ENCODE results near the gene KCNT2. TPM values are rescaled to one million over a fixed set of nuclear protein-coding genes. Genes with fewer than 3 reads are reported as not detected.

The KCNT2 gene
- total RNA-seq, 1 donor from 2014 or later: 5.9 TPM

GRCh38 chr1:196577386-196577785 lies 30.9 kb downstream of the KCNT2 start:
- Histone ChIP-seq H3K9ac (ENCODE audit: low read length) (no peak overlapping the region), H3K4me1 (ENCODE audit: insufficient read depth, low read length) (no peaks in the 10 kb centered on the region), H3K36me3 (ENCODE audit: insufficient read depth, low read length) (no peaks in the 10 kb centered on the region), H3K27ac (ENCODE audit: low read depth, low read length) (no peak overlapping the region), H4K20me1 (ENCODE audit: insufficient read depth, low read length) (no peaks in the 10 kb centered on the region), H3K9me3 (ENCODE audit: insufficient read depth, low read depth, low read length) (no peaks in the 10 kb centered on the region), H2AFZ (ENCODE audit: low read depth, low read length) (no peak overlapping the region), H3K79me2 (ENCODE audit: insufficient read depth, low read length) (no peaks in the 10 kb centered on the region), H3K4me3 (ENCODE audit: insufficient read depth, low read depth, low read length) (no peak overlapping the region), H3K27me3 (ENCODE audit: insufficient read depth, low read length) (no peaks in the 10 kb centered on the region), H3K4me2 (ENCODE audit: low read length) (no peak overlapping the region)
- DNase-seq (ENCODE audit: low read depth): no peak
- Mint-ChIP-seq H3K36me3 (ENCODE audit: low read depth, unreplicated experiment) (no peaks in the 10 kb centered on the region), H3K9me3 (ENCODE audit: unreplicated experiment) (no peaks in the 10 kb centered on the region), H3K4me1 (ENCODE audit: low read depth, unreplicated experiment) (peaks cover 4% of the 10 kb centered on the region), H3K4me3 (ENCODE audit: unreplicated experiment) (no peak overlapping the region), H3K27me3 (ENCODE audit: low read depth, unreplicated experiment) (no peaks in the 10 kb centered on the region), H3K27ac (ENCODE audit: unreplicated experiment) (no peak overlapping the region)
- FAIRE-seq: no peak
- TF ChIP-seq EZH2 (IDR thresholded peaks at IDR 0.05; ENCODE audit: insufficient read depth, low read length) (no peak), CTCF (IDR thresholded peaks at IDR 0.05; ENCODE audit: insufficient read depth, low read depth, low read length) (no peak)

GRCh38 chr1:196573226-196573625 lies 35.0 kb downstream of the KCNT2 start:
- H3K4me2 ChIP-seq (ENCODE audit: low read length): no peak overlapping the region
- peaks cover 6% of the 10 kb centered on the region for H3K36me3 Mint-ChIP-seq (ENCODE audit: low read depth, unreplicated experiment)
- H4K20me1 ChIP-seq (ENCODE audit: insufficient read depth, low read length): no peaks in the 10 kb centered on the region
- no peaks in the 10 kb centered on the region for H3K9me3 ChIP-seq (ENCODE audit: insufficient read depth, low read depth, low read length)
- H3K4me1 ChIP-seq (ENCODE audit: insufficient read depth, low read length): no peaks in the 10 kb centered on the region
- no peak overlapping the region for H3K4me3 Mint-ChIP-seq (ENCODE audit: unreplicated experiment)
- no peaks in the 10 kb centered on the region for H3K79me2 ChIP-seq (ENCODE audit: insufficient read depth, low read length)
- H3K27ac Mint-ChIP-seq (ENCODE audit: unreplicated experiment): no peak overlapping the region
- DNase-seq (ENCODE audit: low read depth): no peak
- no peaks in the 10 kb centered on the region for H3K9me3 Mint-ChIP-seq (ENCODE audit: unreplicated experiment)
- H3K27me3 ChIP-seq (ENCODE audit: insufficient read depth, low read length): no peaks in the 10 kb centered on the region
- no peak overlapping the region for H3K4me3 ChIP-seq (ENCODE audit: insufficient read depth, low read depth, low read length)
- H3K4me1 Mint-ChIP-seq (ENCODE audit: low read depth, unreplicated experiment): peaks cover 4% of the 10 kb centered on the region
- H3K27me3 Mint-ChIP-seq (ENCODE audit: low read depth, unreplicated experiment): no peaks in the 10 kb centered on the region
- no peak for TF ChIP-seq EZH2 (IDR thresholded peaks at IDR 0.05; ENCODE audit: insufficient read depth, low read length)
- no peak for TF ChIP-seq CTCF (IDR thresholded peaks at IDR 0.05; ENCODE audit: insufficient read depth, low read depth, low read length)
- no peaks in the 10 kb centered on the region for H3K36me3 ChIP-seq (ENCODE audit: insufficient read depth, low read length)
- H3K27ac ChIP-seq (ENCODE audit: low read depth, low read length): no peak overlapping the region
- FAIRE-seq: no peak
- no peak overlapping the region for H2AFZ ChIP-seq (ENCODE audit: low read depth, low read length)
- no peak overlapping the region for H3K9ac ChIP-seq (ENCODE audit: low read length)

- Histone ChIP-seq H3K4me2 (ENCODE audit: low read length) (no peak overlapping the region), H3K9me3 (ENCODE audit: insufficient read depth, low read depth, low read length) (no peaks in the 10 kb centered on the region), H4K20me1 (ENCODE audit: insufficient read depth, low read length) (no peaks in the 10 kb centered on the region), H3K79me2 (ENCODE audit: insufficient read depth, low read length) (no peaks in the 10 kb centered on the region), H3K36me3 (ENCODE audit: insufficient read depth, low read length) (no peaks in the 10 kb centered on the region), H2AFZ (ENCODE audit: low read depth, low read length) (no peak overlapping the region), H3K4me3 (ENCODE audit: insufficient read depth, low read depth, low read length) (no peak overlapping the region), H3K27me3 (ENCODE audit: insufficient read depth, low read length) (no peaks in the 10 kb centered on the region), H3K9ac (ENCODE audit: low read length) (no peak overlapping the region), H3K27ac (ENCODE audit: low read depth, low read length) (no peak overlapping the region), H3K4me1 (ENCODE audit: insufficient read depth, low read length) (no peaks in the 10 kb centered on the region)
- Mint-ChIP-seq H3K4me1 (ENCODE audit: low read depth, unreplicated experiment) (no peaks in the 10 kb centered on the region), H3K27me3 (ENCODE audit: low read depth, unreplicated experiment) (no peaks in the 10 kb centered on the region), H3K4me3 (ENCODE audit: unreplicated experiment) (no peak overlapping the region), H3K36me3 (ENCODE audit: low read depth, unreplicated experiment) (peaks cover 5% of the 10 kb centered on the region), H3K27ac (ENCODE audit: unreplicated experiment) (no peak overlapping the region), H3K9me3 (ENCODE audit: unreplicated experiment) (peaks cover 2% of the 10 kb centered on the region)
- FAIRE-seq (no peak), DNase-seq (ENCODE audit: low read depth) (no peak)
- TF ChIP-seq CTCF (IDR thresholded peaks at IDR 0.05; ENCODE audit: insufficient read depth, low read depth, low read length): no peak
- no peak for TF ChIP-seq EZH2 (IDR thresholded peaks at IDR 0.05; ENCODE audit: insufficient read depth, low read length)
Observed at GRCh38 chr1:196567238-196567637, 41.0 kb downstream of the KCNT2 start.
